Breast epithelium (tissue), 3 donors: ENCODE data around the gene ACTR10.

ENCODE experiments used
- POLR2A ChIP-seq: fragments of 450-650 bp; IDR thresholded peaks from one replicate; pipeline ENCODE4 v1.6.1; 2016; ENCODE audit warnings: antibody characterized with exemption, mild to moderate bottlenecking, moderate library complexity
- TF ChIP-seq, protein P1 (sequence below), 3 donors: fragments of 450-650 bp; IDR thresholded peaks; one replicate each; pipeline ENCODE4 v1.5.1; 2016 to 2017; ENCODE audit warnings: antibody characterized with exemption in 3 of 3, mild to moderate bottlenecking in 3 of 3, moderate library complexity in 3 of 3

GRCh38 chr14:58275527-58276190 lies 75.7 kb downstream of the ACTR10 start:
- TF ChIP-seq, protein P1, sequence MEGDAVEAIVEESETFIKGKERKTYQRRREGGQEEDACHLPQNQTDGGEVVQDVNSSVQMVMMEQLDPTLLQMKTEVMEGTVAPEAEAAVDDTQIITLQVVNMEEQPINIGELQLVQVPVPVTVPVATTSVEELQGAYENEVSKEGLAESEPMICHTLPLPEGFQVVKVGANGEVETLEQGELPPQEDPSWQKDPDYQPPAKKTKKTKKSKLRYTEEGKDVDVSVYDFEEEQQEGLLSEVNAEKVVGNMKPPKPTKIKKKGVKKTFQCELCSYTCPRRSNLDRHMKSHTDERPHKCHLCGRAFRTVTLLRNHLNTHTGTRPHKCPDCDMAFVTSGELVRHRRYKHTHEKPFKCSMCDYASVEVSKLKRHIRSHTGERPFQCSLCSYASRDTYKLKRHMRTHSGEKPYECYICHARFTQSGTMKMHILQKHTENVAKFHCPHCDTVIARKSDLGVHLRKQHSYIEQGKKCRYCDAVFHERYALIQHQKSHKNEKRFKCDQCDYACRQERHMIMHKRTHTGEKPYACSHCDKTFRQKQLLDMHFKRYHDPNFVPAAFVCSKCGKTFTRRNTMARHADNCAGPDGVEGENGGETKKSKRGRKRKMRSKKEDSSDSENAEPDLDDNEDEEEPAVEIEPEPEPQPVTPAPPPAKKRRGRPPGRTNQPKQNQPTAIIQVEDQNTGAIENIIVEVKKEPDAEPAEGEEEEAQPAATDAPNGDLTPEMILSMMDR (IDR thresholded peaks at IDR 0.05): no peak
- no peak for TF ChIP-seq POLR2A
